ENCODE measurements around the gene DOCK9.
"Not testable (repeated sequence)": the region's sequence is repeated elsewhere in the genome, so short reads cannot be mapped to it uniquely, and the experiment has no call there.

Gene DOCK9

GRCh38 chr13:98812186-98812790 lies 165.6 kb downstream of the DOCK9 start:
- DNase-seq, result not testable (repeated sequence)

- DNase-seq, result no peak
Measured at GRCh38 chr13:98810746-98811145, 167.1 kb downstream of the DOCK9 start.

GRCh38 chr13:98809345-98809777 lies 168.5 kb downstream of the DOCK9 start:
- DNase-seq, result no peak

DNA sequence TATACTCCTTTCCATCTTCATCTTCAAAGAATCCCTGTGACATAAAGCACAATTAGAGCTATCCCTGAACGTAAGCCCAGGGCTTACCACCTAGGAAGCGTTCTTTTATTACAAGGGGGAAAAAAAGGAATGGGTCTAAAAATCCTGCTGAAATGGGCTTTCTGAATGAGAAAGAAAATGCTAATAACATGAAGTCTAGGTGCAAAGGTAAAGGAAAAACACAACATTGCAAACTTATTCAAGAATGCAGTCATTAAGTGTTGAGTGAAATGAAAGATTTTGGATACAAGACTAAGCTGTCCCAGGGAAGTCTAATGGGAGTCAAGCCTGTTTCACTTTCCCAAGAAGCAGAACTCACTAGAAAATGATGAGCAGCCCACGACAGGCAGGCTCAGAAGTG lies 170.1 kb downstream of the DOCK9 start:
- no peak for DNase-seq

- no peak for DNase-seq
Measured at GRCh38 chr13:98804336-98804855, 173.5 kb downstream of the DOCK9 start.

DNA sequence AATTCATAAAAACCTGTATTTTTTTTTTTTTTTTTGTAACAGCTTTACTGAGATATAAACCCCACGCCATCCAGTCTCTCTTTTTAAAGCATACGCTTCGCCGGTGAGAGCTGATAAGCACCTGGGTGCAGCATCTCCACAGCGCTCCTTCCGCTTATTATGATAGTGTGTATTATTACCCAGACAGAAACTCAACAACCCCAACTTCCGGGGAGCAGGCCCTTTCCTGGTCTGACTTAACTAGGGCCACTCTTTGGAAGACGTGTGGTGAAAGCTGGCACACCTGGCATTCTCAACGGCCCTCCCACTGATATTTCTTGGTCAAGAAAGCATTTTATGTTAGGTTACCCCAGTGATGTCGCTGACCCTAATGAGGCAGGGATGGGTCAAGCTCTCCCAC lies 173.9 kb downstream of the DOCK9 start:
- DNase-seq, result no peak

DNA sequence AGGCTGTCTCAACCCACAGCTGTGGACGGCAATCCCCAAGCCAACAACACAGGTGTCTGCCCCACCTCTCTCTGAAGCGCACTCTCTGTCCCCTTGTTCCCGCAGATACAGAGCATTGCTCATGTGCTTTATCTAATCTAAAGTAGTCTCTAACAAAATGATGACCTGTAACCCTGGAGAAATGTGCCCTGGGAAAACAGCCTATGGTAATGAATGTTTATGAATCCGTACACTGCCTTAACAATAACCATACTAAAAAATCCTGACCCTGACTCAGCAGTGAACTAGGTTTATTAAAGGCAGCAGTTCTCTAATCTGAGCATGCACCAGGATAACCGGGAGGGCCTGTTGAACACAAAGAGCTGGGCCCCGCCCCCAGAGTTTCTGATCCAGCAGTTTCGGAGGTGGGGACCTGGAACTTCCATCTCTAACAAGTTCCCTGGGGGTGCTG lies 174.7 kb downstream of the DOCK9 start:
- DNase-seq, result no peak

DNA sequence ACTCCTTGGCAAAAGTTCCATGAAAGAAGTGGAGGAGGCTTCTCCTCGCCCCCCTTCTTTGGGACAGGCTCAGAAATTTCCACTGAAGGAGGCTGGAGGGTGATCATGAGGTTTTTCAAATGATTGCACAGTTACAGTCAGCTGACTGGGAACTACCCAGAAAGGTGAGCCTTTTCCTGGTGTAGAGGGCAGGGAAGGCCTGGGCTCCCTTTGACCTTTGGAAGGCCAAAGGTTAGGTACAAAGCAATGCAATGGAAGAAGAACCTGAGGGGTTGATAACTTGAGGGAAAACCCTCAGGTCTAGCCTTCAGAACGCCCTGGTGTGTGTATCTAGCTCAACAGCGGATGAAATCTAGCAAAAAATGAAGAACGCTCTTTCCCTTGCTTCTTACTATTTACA lies 175.3 kb downstream of the DOCK9 start:
- DNase-seq, result no peak

DNA sequence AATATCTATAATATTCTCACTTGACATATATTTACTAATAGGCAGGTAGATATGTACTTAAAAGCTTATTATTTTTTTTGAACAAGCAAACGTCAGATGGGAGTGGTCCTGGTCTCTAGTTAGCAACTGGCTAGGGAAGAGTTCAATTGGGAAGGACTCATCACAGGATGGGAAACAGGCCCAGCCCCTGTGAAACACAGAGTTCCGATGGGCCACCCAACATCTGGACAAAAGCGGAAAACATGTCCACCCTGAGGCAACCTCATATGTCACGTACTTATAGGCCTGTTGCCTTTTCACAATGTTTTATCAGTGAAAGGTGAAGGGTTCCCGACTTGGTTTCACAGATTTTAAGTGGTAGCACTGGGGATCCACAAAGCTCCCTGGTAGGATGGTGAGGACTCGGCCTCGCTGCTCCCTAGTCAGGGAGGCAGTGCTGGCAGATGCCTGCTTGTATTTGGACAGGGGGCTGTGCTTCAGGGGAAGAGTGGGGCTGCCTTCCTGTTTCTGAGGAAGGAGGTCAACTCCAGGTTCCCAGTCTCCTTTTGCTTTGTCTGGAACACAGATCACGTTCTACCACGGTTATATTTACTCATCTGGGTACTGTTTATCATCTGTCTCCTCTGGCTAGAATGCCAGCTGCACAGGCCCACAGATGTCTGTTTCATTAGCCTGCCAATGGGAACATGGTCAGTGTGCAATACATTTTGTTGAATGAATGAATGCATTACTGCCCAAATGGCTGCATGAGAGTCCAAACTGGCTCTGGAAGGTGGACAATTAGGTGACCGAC lies 176.0 kb downstream of the DOCK9 start:
- no peak for DNase-seq

DNA sequence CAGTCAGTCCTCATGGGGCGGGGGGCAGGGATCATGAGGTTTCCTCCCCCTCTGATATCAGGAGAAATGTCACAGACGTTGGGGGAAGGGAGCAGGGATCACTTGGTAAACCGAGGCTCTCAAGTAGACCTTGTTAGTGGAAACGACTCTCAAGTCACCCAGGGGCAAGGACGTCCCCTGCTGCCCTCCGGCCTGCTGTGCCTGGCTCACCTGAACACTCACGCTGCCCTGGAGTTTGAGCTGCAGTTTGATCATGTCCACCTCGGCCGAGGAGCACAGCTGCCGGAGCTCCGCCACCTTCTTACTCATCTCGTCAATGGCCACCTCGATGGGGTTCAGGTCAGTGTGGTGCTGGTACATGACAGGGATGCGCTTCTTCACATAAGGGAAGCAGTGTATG lies 177.8 kb downstream of the DOCK9 start:
- no peak for DNase-seq

DNA sequence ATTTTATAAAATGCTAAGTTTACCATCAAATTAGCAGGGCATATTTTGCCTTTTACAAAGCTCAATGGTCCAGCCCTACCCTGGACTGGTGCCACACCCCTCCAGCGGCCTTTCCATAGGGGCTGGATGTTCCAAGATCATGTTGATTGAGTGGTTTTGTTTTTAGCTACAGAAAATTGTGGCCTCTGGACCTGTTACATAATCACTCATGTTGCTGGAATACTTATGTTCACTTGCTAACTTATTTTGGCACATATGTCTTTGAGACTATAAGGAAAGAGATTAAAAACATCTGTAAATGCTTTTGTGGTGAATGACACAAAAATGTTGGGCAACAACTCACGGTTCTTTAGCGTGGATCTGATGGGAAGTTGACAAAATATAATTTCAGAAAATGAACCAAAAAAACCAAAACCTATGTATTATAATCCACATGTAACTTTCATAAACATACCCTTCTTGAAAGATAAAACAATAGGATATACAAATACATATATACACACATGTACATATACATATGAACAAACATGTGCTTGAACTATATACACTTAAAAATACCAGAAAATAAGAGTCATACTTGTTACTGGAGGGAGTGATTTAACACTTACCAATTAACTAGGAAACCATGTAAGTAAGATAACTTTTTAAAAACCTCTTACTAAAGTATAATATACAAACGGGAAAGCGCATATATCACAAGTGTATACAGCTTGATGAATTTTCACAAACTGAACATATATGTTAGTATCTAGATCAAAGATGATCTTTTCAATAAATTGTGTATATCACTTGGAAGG lies 178.8 kb downstream of the DOCK9 start:
- DNase-seq, result no peak

DNA sequence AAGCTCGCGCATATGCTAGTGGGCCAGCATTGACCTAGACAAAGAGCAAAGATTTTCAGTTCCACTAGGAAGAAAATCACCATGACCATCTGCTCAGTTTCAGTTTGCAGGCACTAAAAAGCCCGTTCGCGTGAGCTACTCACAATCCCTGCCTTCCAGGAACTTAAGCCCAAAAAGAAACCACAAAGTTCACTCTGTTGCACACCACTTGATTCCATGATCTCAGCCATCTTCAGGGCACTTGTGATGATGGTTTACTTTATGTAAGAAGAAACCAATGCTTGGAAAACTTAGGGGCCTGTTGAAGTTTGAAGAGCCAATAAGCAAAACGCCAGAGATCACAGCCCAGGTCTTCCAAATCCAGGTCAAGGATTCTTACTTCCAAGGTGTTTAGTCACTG lies 180.4 kb downstream of the DOCK9 start:
- no peak for DNase-seq

GRCh38 chr13:98796798-98797197 lies 181.1 kb downstream of the DOCK9 start:
- no peak for DNase-seq

GRCh38 chr13:98796191-98796590 lies 181.7 kb downstream of the DOCK9 start:
- no peak for DNase-seq

DNA sequence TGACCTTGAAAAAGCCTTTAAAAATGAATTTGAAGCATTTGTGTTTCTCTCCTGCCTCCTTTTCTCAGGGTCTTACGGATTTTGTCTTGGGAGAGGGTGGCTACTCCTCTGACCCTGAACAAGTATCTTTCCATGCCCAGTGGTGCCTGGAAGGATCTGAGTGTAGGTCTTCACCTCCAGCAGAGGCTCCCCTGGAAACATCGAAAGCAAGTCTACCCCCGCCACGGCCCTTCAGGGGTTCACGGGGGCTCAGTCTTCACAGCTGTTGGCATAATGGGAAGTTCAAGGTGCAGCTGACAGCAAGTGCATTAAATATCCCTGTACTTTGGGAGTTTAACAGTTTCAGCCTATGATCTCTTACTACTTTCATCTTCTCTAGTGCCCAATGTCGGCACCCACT lies 182.6 kb downstream of the DOCK9 start:
- no peak for DNase-seq

DNA sequence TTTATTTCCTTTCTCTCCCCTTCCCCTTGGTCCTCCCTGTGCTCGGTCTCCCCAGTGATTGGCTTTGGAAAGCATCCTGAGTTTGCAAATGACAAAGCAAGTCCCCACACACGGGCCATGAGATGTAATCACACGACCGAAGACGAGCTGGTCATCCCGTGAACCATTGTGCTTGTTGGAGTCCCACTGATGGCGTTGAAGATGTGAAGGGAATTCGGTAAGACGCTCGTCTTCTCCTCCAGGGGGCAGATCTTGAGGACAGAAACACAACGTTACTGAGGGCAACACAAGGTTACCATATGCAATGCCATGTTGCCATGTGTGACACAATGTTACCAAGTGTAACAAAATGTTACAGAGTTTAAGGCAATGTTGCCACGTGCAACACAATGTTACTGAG lies 183.4 kb downstream of the DOCK9 start:
- no peak for DNase-seq

DNA sequence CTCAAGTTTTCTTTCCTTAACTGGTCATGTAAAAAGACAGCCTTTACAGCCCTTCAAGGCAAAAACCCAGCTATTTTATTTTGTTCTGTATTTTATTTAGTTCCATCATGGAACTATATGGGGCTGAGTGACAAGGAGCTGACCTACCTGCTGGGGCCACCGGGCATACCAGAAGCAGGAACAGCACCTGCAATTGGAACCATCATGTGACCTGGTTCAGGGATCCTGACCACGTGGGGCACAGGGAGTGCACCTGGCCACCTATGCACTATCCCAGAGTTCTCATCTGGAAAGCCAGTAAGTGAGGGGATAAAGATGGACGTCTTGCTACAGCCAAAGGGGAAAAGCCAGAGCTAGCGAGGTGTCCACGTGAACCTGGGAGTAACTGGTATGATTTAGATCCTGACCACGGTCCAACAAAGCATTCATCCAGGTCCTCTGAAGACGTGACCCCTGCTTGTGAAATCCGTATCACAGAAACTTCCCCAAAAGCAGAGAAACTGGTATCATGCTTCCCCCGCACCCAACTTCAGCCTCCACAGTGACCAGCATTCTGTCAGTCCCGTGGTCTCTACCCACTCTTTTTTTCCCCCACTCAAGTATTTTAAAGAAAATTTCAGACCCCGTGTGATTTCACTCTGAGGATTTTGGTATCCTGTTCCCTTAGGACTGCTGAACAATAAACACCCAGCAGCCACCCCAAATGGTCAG lies 184.9 kb downstream of the DOCK9 start:
- DNase-seq, result no peak

GRCh38 chr13:98792321-98792720 lies 185.5 kb downstream of the DOCK9 start:
- DNase-seq, result no peak

GRCh38 chr13:98791611-98792010 lies 186.3 kb downstream of the DOCK9 start:
- DNase-seq, result no peak

DNA sequence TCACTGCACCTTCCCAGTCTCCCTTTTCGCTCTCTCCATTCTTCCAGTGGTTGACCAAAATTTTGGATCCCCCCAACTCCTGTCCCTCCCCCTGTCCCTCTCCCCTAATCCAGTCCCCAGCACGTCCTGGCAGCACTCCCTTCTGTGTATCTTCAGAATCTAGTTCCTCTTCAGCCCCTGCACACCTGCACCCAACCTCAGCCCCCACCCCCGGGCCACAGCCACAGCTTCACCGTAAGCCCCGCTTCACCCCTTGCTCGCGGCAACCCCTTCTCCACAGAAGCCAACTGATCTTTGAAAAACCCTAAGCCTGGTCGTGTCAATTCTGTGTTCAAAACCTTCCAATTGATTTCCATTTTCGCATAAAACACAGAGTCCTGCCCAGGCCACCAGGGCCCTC lies 189.9 kb downstream of the DOCK9 start:
- no peak for DNase-seq

DNA sequence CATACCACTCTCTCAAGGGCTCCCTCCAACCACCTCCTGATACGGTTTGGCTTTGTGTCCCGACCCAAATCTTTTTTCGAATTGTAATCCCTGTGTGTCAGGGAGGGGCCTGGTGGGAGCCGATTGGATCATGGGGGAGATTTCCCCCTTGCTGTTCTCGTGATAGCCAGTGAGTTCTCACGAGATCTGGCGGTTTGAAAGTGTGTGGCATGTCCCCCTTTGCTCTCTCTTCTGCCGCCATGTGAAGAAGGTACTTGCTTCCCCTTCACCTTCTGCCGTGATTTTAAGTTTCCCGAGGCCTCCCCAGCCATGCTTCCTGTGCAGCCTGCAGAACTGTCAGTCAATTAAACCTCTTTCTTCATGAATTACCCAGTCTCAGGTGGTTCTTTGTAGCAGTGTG lies 190.7 kb downstream of the DOCK9 start:
- no peak for DNase-seq

DNA sequence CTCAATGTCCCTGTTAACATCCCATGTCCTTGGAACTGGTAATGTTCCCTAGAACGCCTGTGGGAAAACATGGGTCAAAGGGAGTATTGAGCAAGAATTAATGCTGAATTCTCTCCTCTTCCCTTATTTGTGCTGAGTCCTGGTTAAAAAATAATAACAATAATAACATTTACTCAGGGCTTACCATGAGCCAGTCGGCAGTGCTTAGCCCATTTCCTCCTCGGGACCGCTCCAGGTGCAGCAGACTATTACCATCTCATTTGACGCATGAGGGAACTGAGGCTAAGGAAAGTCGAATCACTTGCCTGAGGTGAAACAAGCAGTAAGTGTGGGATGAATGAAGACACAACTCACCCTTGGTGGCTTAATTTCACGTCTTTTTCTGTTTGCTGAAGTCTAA lies 191.8 kb downstream of the DOCK9 start:
- no peak for DNase-seq

- no peak for DNase-seq
Measured at GRCh38 chr13:98785405-98785804, 192.5 kb downstream of the DOCK9 start.

Measured in NCI-H2029 (cell line).